Activated B cell treated with CpG ODN at 0.5 μM for 24 hours (primary cell): Measurements from ENCODE around the gene PTPRR. TPM values are rescaled to one million over a fixed set of nuclear protein-coding genes. Genes with fewer than 3 reads are reported as not detected.

Source experiments
- ATAC-seq: fragments of 200-7000 bp; cut with Tn5 transposase; one replicate; pipeline ENCODE4 v1.10.0; 2021; ENCODE audit warnings: low read depth, mild to moderate bottlenecking, moderate library complexity
- CTCF ChIA-PET: fragments of 350-600 bp; sonication (Branson Sonifier 250); formaldehyde crosslinking; loops from one replicate; lab custom pipeline; 2021; ENCODE audit warnings: antibody characterized with exemption; lab: Charles Lee
- POLR2A ChIA-PET: fragments of 350-600 bp; sonication (Branson Sonifier 250); formaldehyde crosslinking; loops from one replicate; lab custom pipeline; 2021; ENCODE audit warnings: antibody characterized with exemption; lab: Charles Lee
- DNase-seq: peaks from one replicate; pipeline ENCODE4 v3.0.0; 2022
- H3K27ac Mint-ChIP-seq: one replicate; pipeline ENCODE4 v1.8.0; 2020; ENCODE audit warnings: mixed read lengths
- H3K27me3 Mint-ChIP-seq: one replicate; pipeline ENCODE4 v1.8.0; 2021; ENCODE audit warnings: mixed read lengths
- H3K36me3 Mint-ChIP-seq: one replicate; pipeline ENCODE4 v1.8.0; 2021; ENCODE audit warnings: low read depth, mixed read lengths
- H3K4me1 Mint-ChIP-seq: one replicate; pipeline ENCODE4 v1.8.0; 2021; ENCODE audit warnings: mixed read lengths
- H3K4me3 Mint-ChIP-seq: one replicate; pipeline ENCODE4 v1.8.0; 2020; ENCODE audit warnings: mild to moderate bottlenecking, mixed read lengths
- H3K9me3 Mint-ChIP-seq: one replicate; pipeline ENCODE4 v1.8.0; 2020; ENCODE audit warnings: mixed read lengths
- intact Hi-C: fragments of 100-400 bp; cut with micrococcal nuclease; formaldehyde crosslinking; loops from one replicate; pipeline ENCODE4 v1.15.1; 2024
- total RNA-seq: library from RNA; stranded (reverse); gene quantifications from 2 replicates; pipeline ENCODE4 v1.2.3, GENCODE V29; 2022
- TF ChIP-seq, protein P1 (sequence below): fragments of 200-600 bp; IDR thresholded peaks from one replicate; pipeline ENCODE4 v1.8.0; 2022; ENCODE audit warnings: antibody characterized with exemption, mild to moderate bottlenecking

PTPRR gene
- total RNA-seq, 1 donor from 2014 or later: not detected

DNA sequence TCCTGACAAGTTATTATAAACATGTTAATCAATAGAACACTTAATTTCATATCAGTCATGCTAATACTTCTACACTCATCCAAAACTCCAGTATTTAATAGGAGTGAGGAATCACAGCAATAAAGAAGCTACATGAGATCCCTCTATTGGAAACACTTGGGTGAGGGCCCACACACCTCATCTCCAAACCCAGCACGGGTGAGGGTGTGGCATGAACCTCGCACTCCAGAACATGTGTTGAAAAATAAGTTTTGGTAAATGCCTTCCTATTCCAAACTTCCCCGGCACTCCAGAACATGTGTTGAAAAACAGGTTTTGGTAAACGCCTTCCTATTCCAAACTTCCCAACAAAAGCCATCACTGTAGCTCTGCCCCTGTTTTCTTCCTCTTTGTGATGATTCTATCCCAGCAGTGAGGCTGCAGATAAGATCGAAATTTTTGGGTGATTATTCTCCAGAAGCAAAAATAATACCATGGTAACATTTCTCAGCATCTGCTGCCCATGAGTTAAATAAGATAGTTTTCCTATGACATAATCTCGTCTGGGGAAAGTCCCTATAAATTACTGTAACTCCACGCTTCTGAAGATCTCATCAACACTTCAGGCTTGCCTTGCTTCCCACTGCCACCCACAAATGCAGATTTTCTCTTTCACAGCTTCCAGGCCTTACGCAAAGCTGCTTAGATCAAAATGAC lies 258.9 kb downstream of the PTPRR start:
- ATAC-seq (no peak), DNase-seq (no peak)
- CTCF ChIA-PET: no interaction called here
- intact Hi-C loops: no loop called here
- POLR2A ChIA-PET: no interaction called here
- no peaks in the 10 kb centered on the region for H3K27me3 Mint-ChIP-seq
- H3K36me3 Mint-ChIP-seq: no peaks in the 10 kb centered on the region
- TF ChIP-seq, protein P1, sequence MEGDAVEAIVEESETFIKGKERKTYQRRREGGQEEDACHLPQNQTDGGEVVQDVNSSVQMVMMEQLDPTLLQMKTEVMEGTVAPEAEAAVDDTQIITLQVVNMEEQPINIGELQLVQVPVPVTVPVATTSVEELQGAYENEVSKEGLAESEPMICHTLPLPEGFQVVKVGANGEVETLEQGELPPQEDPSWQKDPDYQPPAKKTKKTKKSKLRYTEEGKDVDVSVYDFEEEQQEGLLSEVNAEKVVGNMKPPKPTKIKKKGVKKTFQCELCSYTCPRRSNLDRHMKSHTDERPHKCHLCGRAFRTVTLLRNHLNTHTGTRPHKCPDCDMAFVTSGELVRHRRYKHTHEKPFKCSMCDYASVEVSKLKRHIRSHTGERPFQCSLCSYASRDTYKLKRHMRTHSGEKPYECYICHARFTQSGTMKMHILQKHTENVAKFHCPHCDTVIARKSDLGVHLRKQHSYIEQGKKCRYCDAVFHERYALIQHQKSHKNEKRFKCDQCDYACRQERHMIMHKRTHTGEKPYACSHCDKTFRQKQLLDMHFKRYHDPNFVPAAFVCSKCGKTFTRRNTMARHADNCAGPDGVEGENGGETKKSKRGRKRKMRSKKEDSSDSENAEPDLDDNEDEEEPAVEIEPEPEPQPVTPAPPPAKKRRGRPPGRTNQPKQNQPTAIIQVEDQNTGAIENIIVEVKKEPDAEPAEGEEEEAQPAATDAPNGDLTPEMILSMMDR: no peak
- no peak overlapping the region for H3K27ac Mint-ChIP-seq
- no peak overlapping the region for H3K4me3 Mint-ChIP-seq
- H3K9me3 Mint-ChIP-seq: no peaks in the 10 kb centered on the region
- peaks cover 10% of the 10 kb centered on the region for H3K4me1 Mint-ChIP-seq

DNA sequence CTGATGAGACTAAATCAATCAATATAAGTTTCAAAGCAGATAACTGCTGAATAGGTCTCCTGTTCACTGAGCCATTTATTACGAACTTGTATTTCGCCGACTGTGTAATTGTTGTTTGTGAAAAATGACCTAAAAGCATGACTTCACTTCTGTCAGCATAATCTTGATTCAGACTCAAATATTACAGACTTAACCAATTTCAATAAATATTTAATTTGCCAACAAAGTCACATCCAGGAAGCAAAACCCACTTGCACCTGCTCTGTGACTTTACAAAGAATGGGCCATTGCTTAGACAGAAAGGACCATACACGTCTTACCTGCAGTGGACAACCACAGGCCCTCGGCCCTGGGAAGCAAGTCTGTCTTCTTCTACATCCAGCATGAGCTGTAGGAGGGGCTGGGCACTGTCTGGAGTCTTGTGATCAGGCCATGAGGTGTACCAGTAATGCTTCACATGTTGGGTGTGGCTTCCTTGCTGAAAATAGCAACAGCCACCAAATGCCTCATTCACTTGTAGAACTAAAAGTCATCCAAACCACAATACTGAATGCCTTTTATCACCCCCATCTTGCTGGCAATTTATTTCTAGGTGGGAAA lies 259.8 kb downstream of the PTPRR start:
- no peak overlapping the region for H3K4me3 Mint-ChIP-seq
- no peak for ATAC-seq

DNA sequence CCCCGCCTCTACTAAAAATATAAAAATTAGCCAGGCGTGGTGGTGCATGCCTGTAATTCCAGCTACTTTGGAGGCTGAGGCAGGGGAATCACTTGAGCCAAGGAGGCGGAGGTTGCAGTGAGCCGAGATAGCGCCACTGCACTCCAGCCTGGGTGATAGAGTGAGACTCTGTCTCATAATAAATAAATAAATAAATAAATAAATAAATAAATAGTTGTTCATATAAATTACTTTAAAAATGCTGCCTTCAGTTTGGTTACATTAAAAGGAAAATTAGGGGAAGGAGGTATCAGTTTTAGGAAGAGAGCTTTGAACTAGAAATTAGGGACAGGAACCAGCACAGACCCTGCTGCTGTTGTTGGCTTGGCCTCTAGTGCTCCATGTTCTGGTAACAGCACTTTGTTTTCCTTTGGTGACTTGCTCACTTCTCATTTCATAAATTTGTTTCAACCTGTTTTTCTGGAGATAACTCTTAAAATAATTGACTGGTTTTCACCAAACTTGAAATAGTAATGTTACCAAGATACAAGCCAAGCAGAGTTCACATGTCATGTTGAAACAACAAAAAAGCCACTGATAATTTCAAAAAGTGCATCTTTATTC lies 260.4 kb downstream of the PTPRR start:
- ATAC-seq: no peak
- H3K27me3 Mint-ChIP-seq: no peaks in the 10 kb centered on the region
- H3K27ac Mint-ChIP-seq: no peak overlapping the region
- CTCF ChIA-PET: no interaction called here
- H3K4me1 Mint-ChIP-seq: peaks cover 10% of the 10 kb centered on the region
- intact Hi-C loops: no loop called here
- no peak overlapping the region for H3K4me3 Mint-ChIP-seq
- TF ChIP-seq, protein P1: no peak
- DNase-seq: no peak
- no peaks in the 10 kb centered on the region for H3K36me3 Mint-ChIP-seq
- POLR2A ChIA-PET: no interaction called here
- H3K9me3 Mint-ChIP-seq: no peaks in the 10 kb centered on the region

More for the DNA sequence above, 259.8 kb downstream of the PTPRR start:
- Mint-ChIP-seq H3K36me3 (no peaks in the 10 kb centered on the region), H3K27me3 (no peaks in the 10 kb centered on the region), H3K9me3 (no peaks in the 10 kb centered on the region), H3K4me1 (peaks cover 10% of the 10 kb centered on the region), H3K27ac (no peak overlapping the region)
- intact Hi-C loops: no loop called here
- TF ChIP-seq, protein P1: no peak
- CTCF ChIA-PET: no interaction called here
- DNase-seq: no peak
- POLR2A ChIA-PET: no interaction called here

DNA sequence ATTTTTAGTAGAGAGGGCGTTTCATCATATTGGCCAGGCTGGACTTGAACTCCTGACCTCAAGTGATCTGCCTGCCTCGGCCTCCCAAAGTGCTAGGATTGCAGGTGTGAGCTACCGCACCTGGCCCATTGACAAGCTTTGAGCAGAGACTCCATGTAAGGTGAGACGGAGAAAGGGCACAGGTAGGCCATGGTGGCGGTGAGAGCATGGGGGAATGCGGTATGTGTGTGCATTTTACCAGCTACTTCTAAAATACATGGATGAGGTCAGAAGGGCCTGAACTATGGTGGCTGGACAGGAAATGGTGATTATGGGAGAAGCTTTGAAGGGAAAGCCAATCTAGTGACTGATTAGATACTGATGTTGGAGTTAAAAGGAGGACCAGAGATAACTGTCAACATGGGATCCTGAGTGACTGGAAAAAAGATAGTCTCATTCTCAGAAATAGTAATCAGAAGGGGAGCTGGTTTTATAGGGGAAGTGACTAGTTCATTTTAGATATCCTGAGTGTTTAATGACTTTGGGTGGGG lies 261.4 kb downstream of the PTPRR start:
- TF ChIP-seq, protein P1: no peak
- Mint-ChIP-seq H3K4me3 (no peak overlapping the region), H3K27me3 (no peaks in the 10 kb centered on the region), H3K27ac (no peak overlapping the region), H3K4me1 (peaks cover 10% of the 10 kb centered on the region), H3K36me3 (no peaks in the 10 kb centered on the region), H3K9me3 (no peaks in the 10 kb centered on the region)
- ChIA-PET CTCF (no interaction called here), POLR2A (no interaction called here)
- ATAC-seq (no peak), DNase-seq (no peak)
- intact Hi-C loops: no loop called here

DNA sequence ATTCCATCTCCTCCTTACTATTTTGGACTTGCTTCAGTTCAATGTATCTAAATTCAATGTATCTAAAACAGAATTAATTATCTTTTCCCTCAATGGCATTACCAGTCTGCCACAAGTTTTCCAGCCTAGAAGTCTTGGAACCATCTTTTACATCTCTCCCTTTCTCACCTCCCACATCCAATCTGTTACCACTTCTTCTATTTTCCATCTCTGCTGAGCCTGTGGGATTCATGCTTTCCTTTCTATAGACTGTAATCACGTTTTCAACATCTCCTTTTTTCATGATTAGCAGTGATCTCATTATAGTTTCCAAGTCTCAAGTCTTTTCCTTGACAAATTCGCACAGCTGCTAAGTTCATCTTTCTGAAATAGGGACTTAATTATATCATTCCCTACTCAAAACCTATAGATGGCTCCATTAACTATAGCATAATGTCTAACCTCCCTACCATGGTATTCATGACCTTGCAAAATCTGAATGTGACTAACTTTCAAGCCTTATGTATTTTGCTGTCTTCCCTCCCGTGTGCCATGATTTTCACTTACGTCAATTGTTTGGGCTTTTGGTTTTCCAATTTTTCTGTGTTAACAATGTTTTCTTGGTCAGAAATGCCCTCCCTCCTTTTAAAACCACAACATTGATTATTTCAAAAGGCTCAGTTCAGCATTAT lies 262.8 kb downstream of the PTPRR start:
- H3K27ac Mint-ChIP-seq: no peak overlapping the region
- no peaks in the 10 kb centered on the region for H3K9me3 Mint-ChIP-seq
- H3K36me3 Mint-ChIP-seq: no peaks in the 10 kb centered on the region
- H3K4me1 Mint-ChIP-seq: peaks cover 10% of the 10 kb centered on the region
- intact Hi-C loops: no loop called here
- TF ChIP-seq, protein P1: no peak
- DNase-seq (no peak), ATAC-seq (no peak)
- CTCF ChIA-PET: no interaction called here
- H3K27me3 Mint-ChIP-seq: no peaks in the 10 kb centered on the region
- POLR2A ChIA-PET: no interaction called here
- no peak overlapping the region for H3K4me3 Mint-ChIP-seq
